ENCODE results near the gene SHC4. TPM values are rescaled to one million over a fixed set of nuclear protein-coding genes. Genes with fewer than 3 reads are reported as not detected.
"Not testable (repeated sequence)": the region's sequence is repeated elsewhere in the genome, so short reads cannot be mapped to it uniquely, and the experiment has no call there.

Gene SHC4
- total RNA-seq, 1 donor from 2014 or later = 3.5 TPM

GRCh38 chr15:48877630-48878595 is 85.8 kb downstream of the SHC4 start, which contains the start of gene EID1:
Gene EID1, plus strand, starts transcription at chr15:48878134. Its CDS starts 43 bp downstream, at chr15:48878177.
- peak; percentile 95 for DNase-seq

GRCh38 chr15:48876057-48876456 is 87.7 kb downstream of the SHC4 start:
- no peak for DNase-seq

- DNase-seq = no peak
Measured at GRCh38 chr15:48875241-48875960, 88.3 kb downstream of the SHC4 start.

- no peak for DNase-seq
Measured at GRCh38 chr15:48872632-48873031, 91.1 kb downstream of the SHC4 start.

- DNase-seq = no peak
Measured at GRCh38 chr15:48871542-48871941, 92.2 kb downstream of the SHC4 start.

GRCh38 chr15:48869966-48870365 is 93.8 kb downstream of the SHC4 start:
- DNase-seq = no peak

GRCh38 chr15:48868536-48868935 is 95.2 kb downstream of the SHC4 start:
- no peak for DNase-seq

- DNase-seq = no peak
Measured at GRCh38 chr15:48868023-48868422, 95.7 kb downstream of the SHC4 start.

- no peak for DNase-seq
Measured at GRCh38 chr15:48866141-48866563, 97.6 kb downstream of the SHC4 start.

- peak; percentile 33 for DNase-seq
Measured at GRCh38 chr15:48865370-48866079, 98.2 kb downstream of the SHC4 start.

GRCh38 chr15:48862705-48863104 is 101.0 kb downstream of the SHC4 start:
- DNase-seq = no peak

GRCh38 chr15:48861813-48862431 is 101.8 kb downstream of the SHC4 start:
- DNase-seq = peak; percentile 81

GRCh38 chr15:48859426-48859825 is 104.3 kb downstream of the SHC4 start:
- no peak for DNase-seq

GRCh38 chr15:48858401-48858800 is 105.3 kb downstream of the SHC4 start:
- DNase-seq = no peak

- DNase-seq = peak; percentile 23
Measured at GRCh38 chr15:48856942-48857341, 106.8 kb downstream of the SHC4 start.

GRCh38 chr15:48855501-48856440 is 107.9 kb downstream of the SHC4 start:
- peak; percentile 95 for DNase-seq

- not testable (repeated sequence) for DNase-seq
Measured at GRCh38 chr15:48854434-48854833, 109.3 kb downstream of the SHC4 start.

- DNase-seq = no peak
Measured at GRCh38 chr15:48851956-48852355, 111.8 kb downstream of the SHC4 start.

- no peak for DNase-seq
Measured at GRCh38 chr15:48850648-48851047, 113.1 kb downstream of the SHC4 start.

- no peak for DNase-seq
Measured at GRCh38 chr15:48845123-48845522, 118.6 kb downstream of the SHC4 start.

GRCh38 chr15:48842501-48842900 is 121.2 kb downstream of the SHC4 start:
- DNase-seq = no peak
